A673 (cell line): ENCODE results near the gene BCL2. TPM values are rescaled to one million over a fixed set of nuclear protein-coding genes. Genes with fewer than 3 reads are reported as not detected.
"Not testable (repeated sequence)": the region's sequence is repeated elsewhere in the genome, so short reads cannot be mapped to it uniquely, and the experiment has no call there.

ENCODE experiments used
- BruUV-seq: library from RNA; stranded (reverse); fragments of 400-500 nt; replicated peaks from 2 replicates; lab custom pipeline; 2021; lab: Mats Ljungman, UMichigan
- CTCF ChIA-PET: fragments of 300-600 bp; sonication (Branson Sonifier 250); formaldehyde crosslinking; loops from one replicate; lab custom pipeline; 2022; ENCODE audit warnings: antibody characterized with exemption; lab: Charles Lee
- POLR2A ChIA-PET: fragments of 300-600 bp; sonication (Branson Sonifier 250); formaldehyde crosslinking; loops from one replicate; lab custom pipeline; 2022; ENCODE audit warnings: antibody characterized with exemption; ENCODE audit not compliant: low non-redundant PET; lab: Charles Lee
- DNase-seq: peaks from one replicate; pipeline ENCODE4 v3.0.0-alpha.2; 2015; ENCODE audit warnings: low spot score
- H3K27ac ChIP-seq: fragments of 200-600 bp; sonication (generic); 2 replicates; pipeline ENCODE4 v1.5.1; 2016; ENCODE audit warnings: mixed run types, low read depth, mild to moderate bottlenecking, mixed read lengths, antibody characterized with exemption, low read length; ENCODE audit not compliant: poor library complexity, severe bottlenecking
- H3K27me3 ChIP-seq: fragments of 200-600 bp; sonication (generic); replicated peaks from 2 replicates; pipeline ENCODE4 v1.6.1; 2017; ENCODE audit warnings: mixed run types, low read depth, mild to moderate bottlenecking, mixed read lengths, antibody characterized with exemption, low read length; ENCODE audit not compliant: insufficient read depth, poor library complexity
- H3K36me3 ChIP-seq: fragments of 200-600 bp; sonication (generic); 2 replicates; pipeline ENCODE4 v1.6.1; 2016; ENCODE audit warnings: mixed run types, mild to moderate bottlenecking, mixed read lengths, antibody characterized with exemption, low read length; ENCODE audit not compliant: insufficient read depth, poor library complexity, severe bottlenecking
- H3K4me1 ChIP-seq: fragments of 200-600 bp; sonication (generic); 2 replicates; pipeline ENCODE4 v1.6.1; 2017; ENCODE audit warnings: mixed run types, mild to moderate bottlenecking, mixed read lengths, antibody characterized with exemption, low read length; ENCODE audit not compliant: insufficient read depth, poor library complexity, severe bottlenecking
- H3K4me3 ChIP-seq: fragments of 200-600 bp; sonication (generic); 2 replicates; pipeline ENCODE4 v1.5.1; 2016; ENCODE audit warnings: low read depth, mixed run types, mild to moderate bottlenecking, mixed read lengths, low read length; ENCODE audit not compliant: poor library complexity, severe bottlenecking
- H3K9me3 ChIP-seq: fragments of 200-600 bp; sonication (generic); 2 replicates; pipeline ENCODE4 v1.6.1; 2016; ENCODE audit warnings: mixed run types, low read depth, mild to moderate bottlenecking, mixed read lengths, antibody characterized with exemption, low read length; ENCODE audit not compliant: poor library complexity, severe bottlenecking
- CTCF ChIP-seq: fragments of 300-800, 200-600 bp; sonication (generic); conservative IDR thresholded peaks from 2 replicates; pipeline ENCODE4 v1.5.1; 2017; ENCODE audit warnings: low read depth, mild to moderate bottlenecking, antibody characterized with exemption, low read length, moderate library complexity, mixed read lengths
- EZH2 ChIP-seq: fragments of 200-600 bp; sonication (generic); IDR thresholded peaks from 2 replicates; pipeline ENCODE4 v1.6.1; 2017; ENCODE audit warnings: borderline replicate concordance, low read depth, mild to moderate bottlenecking, mixed read lengths, antibody characterized with exemption, low read length; ENCODE audit not compliant: poor library complexity, severe bottlenecking
- intact Hi-C: fragments of 100-400 bp; cut with micrococcal nuclease; formaldehyde crosslinking; loops from one replicate; pipeline ENCODE4 v1.10.0; 2022; ENCODE audit not compliant: unreplicated experiment
- total RNA-seq: library from RNA; stranded (reverse); gene quantifications from 2 replicates; pipeline ENCODE4 v1.2.3, GENCODE V29; 2021

The BCL2 gene
- total RNA-seq, 1 experiment from 2014 or later = 24.9 TPM

DNA sequence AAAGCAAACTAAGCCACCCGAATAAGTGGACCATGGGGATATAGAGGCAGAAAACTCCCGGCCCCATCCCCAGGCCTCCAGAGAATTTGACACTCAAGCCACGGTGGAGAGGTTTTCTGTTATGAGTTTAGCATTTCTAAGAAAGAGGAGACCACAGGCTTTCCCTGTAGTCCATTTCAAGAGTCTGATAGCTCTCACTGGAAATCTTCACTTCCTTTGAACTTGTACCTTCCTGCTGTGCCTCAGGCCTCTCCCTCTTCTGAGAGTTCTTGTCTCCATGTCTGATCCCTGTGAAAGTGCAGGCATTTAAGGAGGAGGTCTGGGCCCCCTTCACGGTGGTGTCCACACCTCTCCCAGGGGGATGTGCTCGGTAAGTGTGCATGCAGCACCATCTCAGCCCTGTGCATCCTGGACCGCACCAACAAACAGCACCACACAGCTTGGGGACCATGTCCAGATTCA lies 113.7 kb downstream of the BCL2 start:
- ChIA-PET CTCF (no interaction called here), POLR2A (no interaction called here)
- H3K36me3 ChIP-seq = no peaks in the 10 kb centered on the region
- H3K4me3 ChIP-seq = no peak overlapping the region
- DNase-seq = no peak
- no peak for TF ChIP-seq CTCF
- no peak for TF ChIP-seq EZH2
- no peaks in the 10 kb centered on the region for H3K4me1 ChIP-seq
- intact Hi-C loops = no loop called here
- H3K9me3 ChIP-seq = no peaks in the 10 kb centered on the region
- no peak overlapping the region for H3K27ac ChIP-seq
- H3K27me3 ChIP-seq = no peaks in the 10 kb centered on the region
- no TSS peak for BruUV-seq

- Histone ChIP-seq H3K9me3 (no peaks in the 10 kb centered on the region), H3K27me3 (no peaks in the 10 kb centered on the region), H3K27ac (no peak overlapping the region), H3K36me3 (no peaks in the 10 kb centered on the region), H3K4me1 (no peaks in the 10 kb centered on the region), H3K4me3 (no peak overlapping the region)
- no peak for DNase-seq
- CTCF ChIA-PET = no interaction called here
- TF ChIP-seq EZH2 = no peak
- no peak for TF ChIP-seq CTCF
- POLR2A ChIA-PET = no interaction called here
- intact Hi-C loops = no loop called here
- BruUV-seq = no TSS peak
These were observed 116.1 kb downstream of the BCL2 start for GRCh38 chr18:63203497-63203896.

GRCh38 chr18:63202828-63203227 lies 116.7 kb downstream of the BCL2 start:
- Histone ChIP-seq H3K4me1 (peaks cover 3% of the 10 kb centered on the region), H3K4me3 (no peak overlapping the region), H3K27ac (no peak overlapping the region), H3K27me3 (no peaks in the 10 kb centered on the region), H3K36me3 (no peaks in the 10 kb centered on the region), H3K9me3 (no peaks in the 10 kb centered on the region)
- CTCF ChIA-PET = no interaction called here
- no peak for DNase-seq
- intact Hi-C loops = no loop called here
- TF ChIP-seq CTCF (no peak), EZH2 (no peak)
- BruUV-seq = no TSS peak
- POLR2A ChIA-PET = no interaction called here

GRCh38 chr18:63201456-63201855 lies 118.1 kb downstream of the BCL2 start:
- intact Hi-C loops, CTCF ChIA-PET, BruUV-seq, H3K9me3 ChIP-seq, H3K27me3 ChIP-seq, H3K27ac ChIP-seq, POLR2A ChIA-PET, H3K4me3 ChIP-seq, H3K36me3 ChIP-seq, DNase-seq: not testable (repeated sequence)
- H3K4me1 ChIP-seq = peaks cover 14% of the 10 kb centered on the region
